Sciatic nerve (tissue), 2 donors: ENCODE results near the gene ENDOD1. TPM values are rescaled to one million over a fixed set of nuclear protein-coding genes. Genes with fewer than 3 reads are reported as not detected.
"Not testable (repeated sequence)": the region's sequence is repeated elsewhere in the genome, so short reads cannot be mapped to it uniquely, and the experiment has no call there.

Source experiments
- ATAC-seq: fragments of 200-7000 bp; cut with Tn5 transposase; one replicate; pipeline ENCODE4 v1.9.1; 2020; ENCODE audit warnings: mild to moderate bottlenecking, moderate library complexity
- DNase-seq: peaks from one replicate; pipeline ENCODE4 v3.0.0-alpha.2; 2020; ENCODE audit warnings: low spot score
- intact Hi-C: fragments of 100-400 bp; cut with DNase I; formaldehyde crosslinking; loops from one replicate; pipeline ENCODE4 v1.14.2; 2022
- total RNA-seq: library from RNA; stranded (reverse); fragmentation: NEBNext Ultra II Directional; extraction: Animal tissue kit (Norgen Biotek cat#: 25700); gene quantifications from one replicate; pipeline ENCODE4 v1.2.1, GENCODE V29; 2021
- donor health status: DM: no; HTN: no; CAD: no.
- donor health status: DM: no; HTN: no; CAD: no.

ENDOD1 gene
- 104 TPM for total RNA-seq

DNA sequence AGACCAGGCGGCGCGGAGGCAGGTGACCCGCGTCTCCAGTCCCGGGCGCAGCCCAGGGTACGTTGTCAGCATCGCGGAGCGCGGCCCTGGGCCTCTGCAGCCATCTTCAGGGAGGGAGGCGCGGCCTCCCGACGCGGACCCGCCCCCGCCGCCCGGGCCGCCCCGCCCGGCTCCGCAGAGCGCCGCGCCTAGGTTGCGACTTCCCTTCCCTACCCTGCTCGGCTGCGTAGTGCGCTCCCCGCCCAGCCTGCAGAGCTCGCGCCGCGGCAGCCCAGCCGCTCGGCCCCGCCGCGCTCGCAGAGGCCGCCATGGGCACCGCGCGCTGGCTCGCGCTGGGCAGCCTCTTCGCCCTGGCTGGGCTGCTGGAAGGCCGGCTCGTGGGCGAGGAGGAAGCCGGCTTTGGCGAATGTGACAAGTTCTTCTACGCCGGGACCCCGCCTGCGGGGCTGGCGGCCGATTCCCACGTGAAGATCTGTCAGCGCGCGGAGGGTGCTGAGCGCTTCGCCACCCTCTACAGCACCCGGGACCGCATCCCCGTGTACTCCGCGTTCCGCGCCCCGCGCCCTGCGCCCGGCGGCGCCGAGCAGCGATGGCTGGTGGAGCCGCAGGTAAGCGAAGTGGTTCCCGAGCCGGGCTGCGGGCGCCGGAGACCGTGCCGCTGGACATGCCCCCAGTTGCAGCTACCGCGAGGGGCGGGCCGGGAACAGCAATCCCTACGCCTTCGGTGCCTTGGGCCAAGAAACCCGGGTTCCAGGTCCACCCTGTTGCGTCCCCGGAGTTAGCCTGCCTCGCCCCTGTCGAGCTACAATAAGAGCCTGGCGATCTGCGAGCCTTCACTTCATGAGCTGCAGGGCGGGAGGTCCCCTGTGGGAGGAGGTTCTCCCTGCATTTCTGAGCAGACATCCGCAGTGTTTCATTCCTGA lies at the start of gene ENDOD1:
ENDOD1 (plus strand) TSS at position 227 of the 923 bp plus-strand sequence; CDS start at position 309, 82 bp downstream.
- peak; percentile 91 for DNase-seq
- intact Hi-C loops: no loop called here
- ATAC-seq: peak; percentile 95

DNA sequence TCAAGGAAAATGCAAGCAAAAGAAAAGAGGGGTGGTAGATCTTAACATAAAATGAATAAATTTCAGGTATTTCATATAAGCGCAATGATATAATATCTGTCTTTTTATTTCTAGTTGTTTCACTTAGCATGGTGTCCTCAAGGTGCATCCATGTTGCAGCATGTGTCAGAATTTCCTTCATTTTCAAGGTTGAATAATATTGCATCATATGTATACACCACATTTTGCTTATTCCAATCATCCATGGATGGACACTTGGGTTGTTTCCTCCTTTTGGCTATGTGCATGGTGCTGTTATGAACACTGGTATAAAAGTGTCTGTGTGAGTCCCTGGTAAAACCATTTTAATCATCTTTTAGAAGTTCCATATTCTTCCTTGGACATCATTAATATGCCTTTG lies 47.4 kb upstream of the ENDOD1 start:
- ATAC-seq: no peak
- no peak for DNase-seq
- intact Hi-C loops: no loop called here

DNA sequence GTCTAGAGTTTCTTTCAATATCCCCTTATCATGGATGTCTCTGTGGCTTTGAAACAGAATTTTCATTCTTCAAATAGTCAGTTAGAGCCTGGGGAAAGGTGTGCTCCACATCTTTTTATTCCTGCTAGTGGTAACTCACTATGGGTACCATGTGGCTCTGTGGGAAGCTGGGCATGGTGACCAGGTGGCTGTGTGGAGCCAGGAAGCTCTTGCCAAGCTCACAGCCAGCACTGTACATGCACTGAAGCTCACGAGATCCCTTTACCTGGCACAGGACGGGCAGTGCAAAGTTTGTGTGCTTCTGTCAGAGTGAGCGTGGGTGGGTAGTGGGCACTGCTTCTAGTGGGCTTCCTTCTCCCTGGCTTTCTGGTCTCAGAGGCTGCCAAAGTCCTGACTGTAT lies 46.7 kb upstream of the ENDOD1 start:
- DNase-seq (no peak), ATAC-seq (no peak)
- intact Hi-C loops: no loop called here

DNA sequence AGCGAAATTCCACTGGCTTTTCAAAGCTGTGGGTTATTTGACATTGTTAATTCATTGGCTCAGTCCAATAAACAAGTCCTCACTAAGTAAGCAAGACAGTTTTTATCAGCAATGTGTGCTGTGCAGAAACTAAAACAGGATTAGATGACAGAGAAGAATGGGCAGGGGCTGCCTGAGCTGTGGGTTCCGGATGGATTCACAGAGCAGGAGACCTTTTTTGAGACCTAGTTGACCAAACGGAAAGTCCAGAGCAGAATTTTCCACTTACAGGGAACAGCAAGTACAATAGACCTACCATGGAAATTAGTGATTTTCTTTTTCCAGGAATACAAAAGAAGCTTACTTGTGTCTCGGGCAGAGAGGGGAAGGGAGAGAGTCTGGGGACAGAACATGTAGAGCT lies 45.6 kb upstream of the ENDOD1 start:
- no peak for ATAC-seq
- no peak for DNase-seq
- intact Hi-C loops: no loop called here

GRCh38 chr11:95045812-95046211 lies 43.8 kb upstream of the ENDOD1 start:
- intact Hi-C loops: no loop called here
- DNase-seq (no peak), ATAC-seq (no peak)

DNA sequence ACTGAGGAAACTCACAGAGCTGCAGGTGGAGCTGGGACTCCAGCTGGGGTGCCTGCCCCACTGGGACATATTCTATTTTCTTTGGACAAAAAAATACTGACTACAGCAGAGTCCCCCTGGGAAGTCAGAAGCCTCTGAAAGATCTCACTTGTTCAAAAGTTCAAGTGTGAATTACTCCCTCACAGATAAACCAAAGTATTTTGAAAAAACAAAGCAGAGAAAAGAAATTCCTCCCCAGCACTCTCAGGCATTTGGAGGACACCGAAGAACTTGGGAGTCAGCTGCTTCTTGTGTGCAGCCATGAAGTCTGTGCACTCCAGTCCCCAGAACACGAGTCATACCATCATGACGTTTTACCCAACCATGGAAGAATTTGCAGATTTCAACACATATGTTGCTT lies 40.5 kb upstream of the ENDOD1 start, which contains the start of gene KDM4F:
KDM4F (plus strand) TSS at position 301 of the 400 bp plus-strand sequence.
- ATAC-seq, DNase-seq, intact Hi-C loops: not testable (repeated sequence)

GRCh38 chr11:95050595-95051202 lies 38.9 kb upstream of the ENDOD1 start:
- no peak for ATAC-seq
- intact Hi-C loops: no loop called here
- DNase-seq: no peak

- ATAC-seq: no peak
- intact Hi-C loops: no loop called here
- DNase-seq: no peak
Observed at GRCh38 chr11:95054356-95054755, 35.3 kb upstream of the ENDOD1 start.

DNA sequence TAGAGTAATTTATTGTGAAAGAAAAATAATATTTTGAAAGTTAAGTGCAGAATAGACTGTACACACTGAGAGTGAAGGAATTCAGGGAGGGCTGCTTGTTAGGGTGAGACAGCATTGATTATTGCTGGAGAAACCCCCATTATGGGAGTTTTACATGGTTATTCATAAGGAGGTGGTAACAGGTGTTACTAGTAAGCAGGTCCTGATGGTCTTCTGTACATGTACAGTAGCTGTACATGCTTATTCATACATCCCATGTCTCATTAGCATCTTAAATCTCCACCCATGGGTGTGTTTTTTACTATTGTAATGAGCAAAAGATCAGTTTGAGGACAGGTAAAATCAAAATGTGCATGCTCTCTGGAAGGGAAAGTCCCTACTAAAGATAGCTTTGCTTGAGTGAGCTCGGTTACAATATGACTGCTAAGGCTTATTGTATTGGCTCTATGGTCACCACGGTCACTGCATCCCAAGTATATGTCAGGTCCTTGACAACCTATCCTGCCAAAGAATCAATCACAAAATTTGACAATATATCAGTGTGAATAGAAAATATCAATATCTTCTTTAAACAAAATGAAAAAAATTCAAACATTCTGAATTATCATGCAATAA lies 34.3 kb upstream of the ENDOD1 start:
- intact Hi-C loops: no loop called here
- DNase-seq: no peak

DNA sequence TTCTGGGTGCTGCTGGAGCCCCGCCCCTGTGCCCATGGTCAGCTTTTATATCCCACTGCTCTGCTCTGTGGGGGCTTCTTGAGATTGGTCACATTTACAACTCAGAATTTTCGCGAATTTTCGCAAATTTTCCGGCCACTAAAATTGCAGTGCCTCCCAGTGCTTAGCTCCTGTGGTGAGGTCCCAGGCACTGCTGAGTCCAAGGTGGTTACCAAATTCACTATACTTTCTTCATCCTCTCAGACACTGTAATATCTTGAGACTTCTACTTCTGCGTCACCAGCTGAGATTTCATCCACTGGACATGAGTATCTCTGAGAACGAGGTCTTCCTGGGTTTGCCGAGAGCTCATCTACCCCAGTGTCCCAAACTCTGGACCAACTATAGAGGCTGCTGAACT lies 31.7 kb upstream of the ENDOD1 start:
- no peak for DNase-seq
- ATAC-seq: no peak
- intact Hi-C loops: no loop called here

More for the DNA sequence above, 34.3 kb upstream of the ENDOD1 start:
- no peak for ATAC-seq

DNA sequence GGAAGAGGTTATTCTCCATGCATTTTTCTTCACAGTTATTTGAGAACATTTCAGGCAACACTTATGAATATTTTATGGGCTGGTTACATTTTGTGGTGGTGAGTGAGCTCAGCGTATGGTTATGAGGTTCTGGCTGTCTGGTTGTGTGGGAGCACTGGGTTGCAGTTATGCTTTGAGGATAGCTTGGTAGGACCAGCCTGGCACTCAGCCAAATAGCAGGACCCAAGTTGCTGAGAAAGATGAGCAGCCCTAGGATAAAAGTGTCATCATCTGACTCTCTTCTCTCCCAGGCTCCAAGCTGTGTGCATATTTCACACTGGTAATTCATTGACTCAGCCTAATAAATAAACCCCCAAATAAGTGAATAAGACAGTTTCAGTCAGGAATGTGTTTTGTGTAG lies 31.0 kb upstream of the ENDOD1 start:
- ATAC-seq (no peak), DNase-seq (no peak)
- intact Hi-C loops: no loop called here

DNA sequence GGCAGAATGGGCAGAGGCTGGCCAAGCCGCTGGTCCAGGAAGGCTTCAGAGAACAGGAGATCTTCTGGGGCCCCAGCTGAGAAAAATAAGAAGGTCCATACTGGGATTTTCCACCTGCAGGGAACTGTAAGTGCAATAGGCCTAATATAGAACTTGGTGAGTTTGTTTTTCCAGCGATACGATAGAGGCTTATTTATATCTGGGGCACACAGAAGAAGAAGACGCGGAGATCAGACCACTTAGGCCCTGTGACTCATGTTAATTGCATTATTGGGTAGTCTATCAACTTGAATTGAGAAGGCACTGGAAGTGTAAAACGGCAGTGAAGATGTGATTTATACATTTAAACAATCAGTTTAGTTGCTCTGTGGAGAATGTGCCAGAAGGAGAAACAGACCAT lies 30.6 kb upstream of the ENDOD1 start:
- ATAC-seq (no peak), DNase-seq (no peak)
- intact Hi-C loops: no loop called here

DNA sequence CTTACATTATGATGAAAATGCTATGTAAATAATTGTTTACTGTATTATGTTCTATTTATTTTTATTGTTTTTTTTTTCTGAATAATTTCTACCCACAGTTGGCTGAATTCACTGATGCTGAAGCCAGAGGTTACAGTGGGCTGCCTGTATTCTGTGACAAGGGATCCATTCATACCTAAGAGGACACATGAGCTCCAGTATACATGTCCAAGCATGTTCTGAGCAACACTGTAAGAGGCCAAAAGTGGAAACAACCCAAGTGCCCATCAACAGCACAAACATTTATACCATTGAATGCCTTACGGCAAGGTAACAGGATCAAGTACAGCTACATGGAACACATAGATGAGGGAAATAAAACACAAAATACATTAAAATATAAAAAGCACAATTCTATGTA lies 24.3 kb upstream of the ENDOD1 start:
- intact Hi-C loops: loop anchor here (5.0 kb wide), 1 partner anchor 93 kb away; the partner anchor contains the start of genes CWC15 and KDM4D
- DNase-seq (no peak), ATAC-seq (no peak)

DNA sequence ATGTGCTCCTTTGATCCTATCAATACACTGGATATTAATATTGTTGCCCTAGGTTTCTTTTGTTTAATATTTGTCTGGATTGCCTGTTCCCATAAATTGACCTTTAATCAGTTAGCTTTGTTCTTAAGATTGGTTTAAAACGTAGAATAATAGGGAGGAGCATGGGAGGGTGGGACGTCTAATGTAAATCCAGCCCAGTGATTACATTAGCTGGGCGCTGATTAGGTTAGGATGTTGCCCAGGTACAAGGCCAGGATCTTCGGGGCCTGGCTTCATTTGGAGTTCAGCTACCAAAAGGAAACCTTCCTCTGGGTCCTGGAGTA lies 23.0 kb upstream of the ENDOD1 start, which contains the start of gene SRSF8:
SRSF8 (plus strand) TSS at position 204 of the 323 bp plus-strand sequence. CDS start 308 bp downstream, outside the sequence.
- ATAC-seq (no peak), DNase-seq (no peak)
- intact Hi-C loops: loop anchor here (5.0 kb wide), 1 partner anchor 94 kb away; the partner anchor contains the start of genes CWC15 and KDM4D

- DNase-seq (peak; percentile 91), ATAC-seq (peak; percentile 88)
- intact Hi-C loops: loop anchor here (5.0 kb wide), 1 partner anchor 95 kb away; the partner anchor contains the start of genes CWC15 and KDM4D
Observed at GRCh38 chr11:95067039-95067840, 22.4 kb upstream of the ENDOD1 start.

GRCh38 chr11:95067841-95068219 lies 21.8 kb upstream of the ENDOD1 start:
- intact Hi-C loops: loop anchor here (5.0 kb wide), 1 partner anchor 96 kb away; the partner anchor contains the start of genes CWC15 and KDM4D
- peak; percentile 5 for ATAC-seq
- DNase-seq: peak; percentile 68

DNA sequence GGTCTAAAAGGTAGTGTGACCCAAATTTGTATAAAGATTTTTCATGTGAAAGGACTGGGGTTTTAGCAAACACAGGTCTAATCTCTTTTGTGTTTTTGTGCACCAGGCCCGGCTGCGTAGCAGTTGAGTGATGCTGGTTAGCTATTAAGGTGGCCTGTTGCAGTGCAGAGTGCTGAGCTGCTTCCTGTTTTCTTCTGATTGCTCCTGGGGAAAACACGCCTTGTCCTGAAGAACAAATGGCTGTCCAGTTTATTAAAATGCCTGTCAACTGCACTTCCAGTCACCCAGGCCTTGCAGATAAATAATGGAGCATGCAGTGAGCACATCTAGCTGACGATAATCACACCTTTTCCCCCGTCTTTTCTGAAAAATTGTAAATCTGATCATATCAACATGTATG lies 21.1 kb upstream of the ENDOD1 start:
- DNase-seq: peak; percentile 79
- peak; percentile 96 for ATAC-seq
- intact Hi-C loops: loop anchor here (5.0 kb wide), 1 partner anchor 96 kb away; the partner anchor contains the start of genes CWC15 and KDM4D

GRCh38 chr11:95070471-95070870 lies 19.2 kb upstream of the ENDOD1 start:
- DNase-seq (no peak), ATAC-seq (no peak)
- intact Hi-C loops: loop anchor here (5.0 kb wide), 1 partner anchor 72 kb away; no protein-coding TSS in a partner anchor
